HG02981 (cell line): ENCODE data around the gene CLPSL1.
"Not testable (repeated sequence)": the region's sequence is repeated elsewhere in the genome, so short reads cannot be mapped to it uniquely, and the experiment has no call there.

Source experiments
- ATAC-seq: cut with Tn5 transposase; IDR thresholded peaks from one replicate; pipeline ENCODE4 v1.9.1; 2021; ENCODE audit warnings: mild to moderate bottlenecking, moderate library complexity; ENCODE audit not compliant: unreplicated experiment

CLPSL1 gene, protein sequence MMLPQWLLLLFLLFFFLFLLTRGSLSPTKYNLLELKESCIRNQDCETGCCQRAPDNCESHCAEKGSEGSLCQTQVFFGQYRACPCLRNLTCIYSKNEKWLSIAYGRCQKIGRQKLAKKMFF

DNA sequence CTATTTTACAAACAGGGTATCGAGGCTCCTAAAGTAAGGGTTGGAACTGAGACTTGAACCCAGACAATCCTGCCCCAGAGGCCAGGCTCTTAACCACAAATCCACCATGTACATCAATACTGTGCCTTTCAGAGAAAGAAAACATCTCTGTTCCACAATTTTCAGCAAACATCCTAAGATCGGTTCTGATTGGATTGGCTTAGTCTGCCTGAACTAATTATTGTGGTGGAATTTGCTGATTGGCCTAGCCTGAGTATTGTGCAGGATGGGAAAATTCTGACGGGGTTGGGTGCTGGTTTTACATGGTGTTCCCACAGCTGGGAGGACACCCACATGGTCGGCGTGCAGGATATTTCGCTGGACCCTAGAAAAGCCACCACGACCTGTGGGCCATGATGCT lies at the start of gene CLPSL1:
Gene CLPSL1, plus strand, starts transcription at position 301 of the 400 bp plus-strand sequence. Its CDS starts 92 bp downstream, at position 393.
- ATAC-seq, result no peak

DNA sequence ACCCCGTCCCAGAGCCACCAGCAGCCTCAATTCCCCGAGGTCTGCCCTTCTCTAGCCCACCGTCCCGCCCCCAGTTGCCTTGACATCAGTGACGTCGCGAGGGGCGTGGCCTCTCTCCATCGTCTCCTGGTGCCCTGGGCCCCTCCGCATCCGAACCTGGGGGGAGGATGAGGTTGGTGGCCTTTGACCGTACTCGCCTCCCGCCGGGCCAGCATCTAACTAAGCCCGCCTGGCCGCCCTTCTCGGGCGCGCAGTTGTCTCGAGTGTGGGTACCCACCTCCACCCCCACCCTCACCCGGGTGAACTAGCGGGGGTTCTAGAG lies 49.4 kb upstream of the CLPSL1 start:
- ATAC-seq, result peak; percentile 35

DNA sequence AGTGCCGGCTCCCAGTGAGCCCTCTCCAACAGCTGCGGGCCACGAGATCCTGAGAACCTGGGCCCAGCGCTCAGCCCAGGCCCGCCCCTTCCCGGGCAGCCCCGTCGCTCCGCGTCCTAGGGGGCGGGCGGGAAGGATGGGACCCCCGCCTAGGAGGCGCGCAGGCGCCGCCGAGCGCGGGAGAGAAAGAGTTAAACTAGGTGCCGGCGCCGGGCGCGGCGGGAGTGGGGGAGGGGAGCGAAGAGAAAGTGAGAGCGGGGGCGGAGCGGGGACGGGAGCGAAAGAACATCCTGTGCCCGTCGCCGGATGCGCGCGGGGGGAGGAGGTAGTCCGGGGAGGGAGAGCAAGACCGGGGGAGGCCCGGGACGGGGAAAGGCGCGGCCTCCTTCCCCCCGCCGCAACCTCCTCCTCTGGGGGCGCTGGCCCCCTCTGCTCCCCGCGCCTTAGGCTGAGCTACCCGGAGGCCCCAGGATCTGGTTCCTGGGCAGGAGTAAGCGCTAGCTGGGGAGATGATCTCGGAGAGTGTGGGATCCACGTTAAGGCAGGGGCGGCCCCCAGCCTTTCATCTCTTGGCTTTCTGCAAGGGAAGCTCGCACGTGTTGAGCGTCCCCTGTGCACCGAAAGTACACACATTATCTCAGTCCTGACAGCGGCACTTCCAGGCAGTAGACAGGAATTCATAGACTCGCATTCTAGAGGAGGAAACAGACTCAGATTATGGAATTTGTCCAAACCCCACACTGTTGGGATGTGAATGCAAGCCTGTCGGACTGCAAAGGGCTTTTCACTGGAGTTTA lies 48.9 kb upstream of the CLPSL1 start:
- ATAC-seq, result peak; percentile 37

DNA sequence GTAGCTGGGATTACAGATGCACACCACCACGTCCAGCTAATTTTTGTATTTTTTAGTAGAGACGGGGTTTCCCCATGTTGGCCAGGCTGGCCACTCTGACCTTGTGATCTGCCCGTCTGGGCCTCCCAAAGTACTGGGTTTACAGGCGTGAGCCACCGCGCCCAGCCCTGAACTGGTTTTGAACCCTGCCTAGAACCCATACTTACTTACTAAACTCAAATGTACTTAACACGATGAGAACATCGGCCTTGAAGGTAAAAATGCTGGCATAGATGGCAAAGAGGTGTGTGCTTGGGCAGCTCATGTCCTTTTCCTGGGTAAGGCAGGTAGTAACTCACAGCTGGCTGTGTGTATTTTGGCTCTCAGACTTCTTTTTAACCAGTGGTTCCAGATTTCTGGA lies 47.2 kb upstream of the CLPSL1 start:
- ATAC-seq, result no peak

DNA sequence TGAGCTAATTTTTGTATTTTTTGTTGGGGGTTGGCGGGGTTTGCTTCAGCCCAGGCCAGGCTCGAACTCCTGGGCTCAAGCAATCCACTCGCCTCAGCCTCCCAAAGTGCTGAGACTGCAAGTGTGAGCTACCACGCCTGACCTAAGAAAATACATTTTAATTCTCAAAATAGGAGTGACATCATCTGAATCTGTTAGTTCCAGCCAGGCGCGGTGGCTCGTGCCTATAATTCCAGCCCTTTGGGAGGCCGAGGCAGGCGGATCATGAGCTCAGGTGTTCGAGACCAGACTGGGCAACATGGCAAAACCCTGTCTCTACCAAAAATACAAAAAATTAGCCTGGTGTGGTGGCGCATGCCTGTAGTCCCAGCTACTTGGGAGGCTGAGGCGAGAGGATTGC lies 46.5 kb upstream of the CLPSL1 start:
- not testable (repeated sequence) for ATAC-seq

DNA sequence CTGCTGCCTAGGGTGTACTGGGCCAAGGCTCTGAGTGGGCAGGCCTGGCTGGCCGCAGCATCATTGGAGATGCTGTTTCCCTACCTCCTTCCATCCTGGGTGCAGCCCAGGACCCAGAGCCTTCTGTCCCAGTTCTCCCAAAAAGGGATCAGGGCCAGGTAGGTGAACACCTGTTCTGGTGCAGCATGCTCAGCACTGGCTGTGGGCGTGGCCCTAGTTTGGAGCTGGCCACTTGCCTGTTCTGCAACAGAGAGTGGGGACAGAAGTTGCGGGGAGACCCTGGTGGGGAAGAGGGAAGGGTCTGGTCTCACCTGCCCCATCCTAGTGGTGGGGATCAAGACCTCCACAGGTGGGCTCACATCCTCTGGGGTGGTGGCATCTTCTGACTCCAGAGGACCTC lies 45.4 kb upstream of the CLPSL1 start:
- no peak for ATAC-seq

DNA sequence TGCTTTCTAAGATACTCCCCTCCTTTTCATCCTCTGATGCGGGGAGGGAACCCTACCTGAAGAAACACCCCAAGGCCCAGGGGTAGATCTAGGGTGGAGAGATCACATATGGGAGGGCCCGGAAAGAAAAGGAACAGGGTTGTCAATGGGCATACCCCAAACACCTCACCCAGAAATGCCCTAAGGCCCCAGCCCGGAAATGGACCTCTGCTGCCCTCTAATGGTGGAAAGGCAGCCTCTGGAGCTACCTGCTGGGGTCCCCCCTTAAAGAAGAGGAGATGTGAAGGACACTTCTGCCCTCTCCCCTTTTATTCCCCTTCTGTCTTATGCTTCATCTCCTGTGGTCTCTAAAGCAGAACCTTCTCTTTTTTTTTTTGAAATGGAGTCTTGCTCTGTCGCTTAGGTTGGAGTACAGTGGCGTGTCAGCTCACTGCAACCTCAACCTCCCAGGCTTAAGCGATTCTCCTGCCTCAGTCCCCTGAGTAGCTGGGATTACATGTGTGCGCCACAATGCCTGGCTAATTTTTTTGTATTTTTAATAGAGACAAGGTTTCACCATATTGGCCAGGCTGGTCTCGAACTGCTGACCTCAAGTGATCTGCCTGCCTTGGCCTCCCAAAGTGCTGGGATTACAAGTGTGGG lies 44.4 kb upstream of the CLPSL1 start:
- no peak for ATAC-seq

DNA sequence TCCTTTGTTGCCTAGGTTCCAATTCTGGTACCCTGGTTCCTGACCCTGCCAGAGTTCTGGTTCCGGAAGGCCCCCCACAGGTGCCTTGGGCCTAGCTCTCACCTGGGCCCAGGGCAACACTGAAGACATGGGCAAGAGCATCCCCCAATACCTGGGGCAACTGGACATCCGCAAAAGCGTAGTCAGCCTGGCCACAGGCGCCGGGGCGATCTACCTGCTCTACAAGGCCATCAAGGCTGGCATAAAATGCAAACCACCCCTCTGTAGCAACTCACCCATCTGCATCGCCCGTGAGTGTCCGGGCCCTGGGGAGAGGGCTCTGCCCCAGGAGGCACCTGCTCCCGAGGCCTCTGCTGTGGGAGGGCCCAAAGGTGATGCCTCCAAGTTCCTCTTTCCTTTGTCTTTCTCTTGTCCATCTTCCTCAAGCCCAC lies 43.8 kb upstream of the CLPSL1 start, which contains the start of gene ARMC12:
Gene ARMC12, plus strand, starts transcription at position 51 of the 431 bp plus-strand sequence. Its CDS starts 77 bp downstream, at position 128.
- ATAC-seq, result no peak

DNA sequence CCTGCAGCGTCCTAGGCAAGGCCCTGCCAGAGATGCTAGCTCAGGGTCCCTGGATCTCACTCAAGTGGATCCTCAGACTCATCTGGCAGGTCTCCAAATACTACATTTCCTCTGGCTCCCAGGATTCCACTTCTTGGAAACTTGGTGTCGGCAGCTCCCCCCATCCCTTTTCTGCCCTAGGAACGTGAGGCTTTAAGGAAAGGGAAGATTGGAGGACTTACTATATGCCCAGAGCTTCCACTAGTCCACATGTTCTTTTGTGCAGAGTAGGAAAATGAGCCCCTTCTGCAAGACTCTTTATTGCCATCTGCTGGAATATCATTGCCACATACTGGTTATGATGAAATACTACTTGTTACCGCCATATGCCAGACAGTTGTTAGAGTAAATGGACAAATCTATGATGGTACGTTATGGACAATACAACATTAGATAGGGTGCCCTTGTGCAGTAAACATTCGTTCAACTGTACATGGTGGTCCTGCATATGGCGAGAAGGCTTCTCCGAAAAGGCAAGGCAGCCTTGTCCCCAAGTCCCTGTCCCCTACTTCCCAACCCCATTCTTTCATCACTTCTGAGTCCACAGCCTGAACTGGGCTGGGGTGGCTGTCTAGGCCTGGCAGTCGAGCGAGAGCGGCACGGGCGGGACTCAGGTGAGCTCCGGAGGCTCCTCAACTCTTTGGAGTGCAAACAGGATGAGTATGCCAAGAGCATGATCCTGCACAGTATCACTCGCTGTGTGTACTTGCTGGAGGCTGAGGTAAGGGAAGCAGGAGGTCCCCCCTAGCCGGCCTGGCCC lies 43.2 kb upstream of the CLPSL1 start:
- ATAC-seq, result no peak

DNA sequence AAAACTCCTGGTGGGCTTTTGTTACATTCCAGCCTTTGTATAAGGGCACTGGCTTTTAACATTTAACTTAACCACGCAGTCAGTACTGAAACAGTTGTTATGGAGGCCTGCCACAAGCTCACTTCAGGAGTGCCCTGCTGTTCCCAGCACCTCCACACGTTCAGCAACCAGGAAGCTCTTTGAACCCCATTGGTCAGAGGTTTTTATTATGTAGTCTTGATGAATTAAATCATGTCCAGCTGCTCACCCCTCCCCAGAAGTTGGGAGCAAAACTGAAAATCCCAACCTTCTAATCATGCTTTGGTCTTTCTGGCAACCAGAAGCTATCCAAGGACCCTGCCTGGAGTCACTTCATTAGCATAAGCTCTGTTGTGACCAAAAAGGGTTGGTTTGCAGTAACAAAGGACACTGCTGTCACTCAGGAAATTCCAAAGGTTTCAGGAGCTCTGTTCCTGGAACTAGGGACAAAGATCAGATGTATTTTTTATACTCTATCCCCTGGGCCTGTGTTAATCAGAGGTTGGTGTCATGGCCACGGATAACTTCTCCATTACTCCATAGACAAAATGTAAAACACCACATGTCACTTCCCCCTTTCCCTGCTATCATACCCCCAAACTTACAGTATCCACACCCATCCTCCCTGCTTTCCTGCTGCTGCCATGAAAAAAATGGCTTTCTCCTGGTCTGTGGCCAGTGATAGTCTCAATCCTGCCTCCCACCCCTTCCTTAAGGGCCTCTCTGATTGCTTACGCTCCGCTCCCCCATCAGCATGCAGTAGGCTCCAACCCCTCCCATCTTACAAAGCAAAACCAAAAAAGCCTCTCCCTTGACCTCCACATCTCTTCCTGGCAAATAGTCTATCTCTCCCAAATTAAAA lies 40.9 kb upstream of the CLPSL1 start:
- ATAC-seq, result no peak

DNA sequence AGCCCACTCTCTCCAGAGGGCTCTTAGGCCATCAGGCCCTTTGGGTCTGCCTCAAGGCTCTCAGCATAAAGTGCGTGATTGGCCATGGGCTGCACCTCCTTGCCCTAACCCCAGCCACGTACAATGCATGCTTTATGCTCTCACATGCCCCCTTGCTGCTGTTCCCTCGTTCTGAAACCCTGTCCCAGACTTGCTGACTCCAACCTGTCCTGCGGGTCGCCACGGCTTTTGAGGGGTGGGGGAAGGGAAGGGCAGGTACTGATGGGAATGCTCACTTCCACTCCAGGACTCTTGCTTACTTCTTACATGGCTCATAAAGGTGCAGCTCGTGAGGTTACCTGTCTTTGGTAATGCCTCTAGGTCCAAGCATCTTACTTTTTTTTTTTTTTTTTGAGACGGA lies 38.0 kb upstream of the CLPSL1 start:
- no peak for ATAC-seq

DNA sequence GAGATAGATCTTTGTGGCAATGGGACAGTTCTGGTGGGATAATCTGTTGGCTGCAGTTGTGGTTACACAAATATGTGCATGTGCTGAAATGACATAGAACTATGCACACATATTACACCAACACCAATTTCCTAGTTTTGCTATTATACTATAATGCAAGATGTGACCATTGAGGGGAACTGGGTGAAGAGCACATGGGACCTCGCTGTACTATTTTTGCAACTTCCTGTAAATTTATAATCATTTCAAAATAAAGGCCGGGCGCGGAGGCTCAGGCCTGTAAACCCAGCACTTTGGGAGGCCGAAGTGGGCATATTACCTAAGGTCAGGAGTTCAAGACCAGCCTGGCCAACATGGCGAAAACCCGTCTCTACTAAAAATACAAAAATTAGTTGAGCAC lies 35.3 kb upstream of the CLPSL1 start:
- ATAC-seq, result no peak

DNA sequence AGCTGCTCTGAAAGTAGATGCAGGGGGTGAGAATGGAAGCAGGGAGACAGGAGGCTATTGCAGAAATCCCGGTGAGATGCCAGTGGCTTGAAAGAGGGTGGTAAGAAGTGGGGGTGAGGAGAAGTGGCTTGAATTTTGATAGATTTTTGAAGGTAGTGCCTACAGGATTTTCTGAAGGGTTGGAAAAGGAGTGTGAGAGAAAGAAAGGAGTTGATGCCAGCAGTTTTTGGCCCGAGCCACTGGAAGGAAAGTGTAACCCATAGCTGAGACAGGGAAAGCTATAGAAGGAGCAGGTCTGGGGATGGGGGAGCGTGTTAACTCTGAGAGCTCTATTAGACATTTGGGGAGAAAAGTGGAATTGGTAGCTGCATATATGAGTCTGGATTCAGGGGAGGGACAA lies 34.3 kb upstream of the CLPSL1 start:
- ATAC-seq, result no peak

DNA sequence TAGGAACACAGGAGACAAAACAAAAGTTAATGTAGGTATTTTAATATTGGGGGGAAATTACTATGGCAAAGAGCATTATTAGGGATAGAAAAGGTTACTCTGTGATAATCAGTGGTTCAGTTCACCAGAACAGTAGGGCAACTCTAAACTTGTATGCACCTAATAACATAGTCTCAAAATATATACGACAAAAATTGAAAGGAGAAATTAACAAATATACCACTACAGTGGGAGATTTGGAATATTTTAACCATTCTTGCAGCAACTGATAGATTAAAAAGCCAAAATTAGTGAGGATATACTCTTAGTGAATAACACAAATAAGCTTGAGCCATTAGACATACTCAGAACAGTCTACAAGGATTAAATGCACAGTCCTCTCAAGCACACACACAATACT lies 32.9 kb upstream of the CLPSL1 start:
- no peak for ATAC-seq

DNA sequence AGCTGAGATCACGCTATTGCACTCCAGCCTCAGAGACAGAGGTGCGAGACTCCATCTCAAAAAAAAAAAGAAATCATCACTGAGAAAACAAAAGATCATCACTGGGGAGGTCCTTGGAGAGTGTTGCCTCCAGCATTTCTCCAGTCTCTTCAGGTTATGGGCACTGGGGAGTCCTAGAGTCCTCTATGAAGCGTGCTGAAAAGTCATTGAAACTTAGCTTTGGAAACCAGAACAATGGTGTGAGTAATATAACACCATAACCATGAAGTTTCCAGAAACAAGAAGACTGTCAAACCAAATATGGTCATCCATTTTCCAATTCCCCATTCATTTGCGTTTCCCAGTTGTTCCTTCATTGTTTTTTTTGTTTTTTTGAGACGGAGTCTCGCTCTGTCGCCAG lies 30.3 kb upstream of the CLPSL1 start:
- no peak for ATAC-seq

DNA sequence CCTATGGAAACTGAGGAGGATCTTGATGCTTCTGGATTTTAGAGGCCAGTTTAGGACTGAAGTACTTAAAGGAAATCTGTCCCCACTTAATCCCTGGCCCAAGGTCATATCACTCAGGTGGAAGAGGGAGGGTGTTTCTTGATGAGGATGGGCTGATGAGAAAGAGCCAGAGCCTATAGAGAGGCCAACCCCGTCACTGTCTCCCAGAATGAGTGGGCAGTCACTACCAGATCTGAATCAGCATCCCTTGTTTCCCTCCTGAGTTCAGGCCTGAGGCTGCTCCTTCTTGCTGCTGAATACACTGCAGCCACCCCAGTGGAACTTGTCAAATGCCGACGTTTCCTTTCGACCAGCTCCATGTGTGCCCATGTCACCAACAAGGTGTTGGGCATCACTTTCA lies 29.2 kb upstream of the CLPSL1 start:
- no peak for ATAC-seq

DNA sequence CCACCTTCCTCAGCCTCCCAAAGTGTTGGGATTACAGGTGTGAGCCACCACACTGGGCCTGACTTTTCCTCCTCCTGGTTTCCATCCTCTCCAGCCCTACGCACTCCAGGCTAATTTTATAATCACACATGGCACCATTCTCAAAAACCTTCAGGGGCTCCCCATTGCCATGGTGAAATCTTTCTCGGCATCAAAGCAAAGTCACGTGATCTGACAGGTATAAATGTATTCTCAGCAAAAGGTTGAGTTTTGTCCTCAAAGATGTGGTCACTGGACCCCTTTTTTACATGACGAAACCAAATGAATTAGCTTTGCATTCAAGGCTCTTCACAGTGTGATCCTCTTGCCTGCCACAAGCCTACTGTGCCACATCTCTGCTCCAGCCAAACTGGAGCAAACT lies 28.5 kb upstream of the CLPSL1 start:
- ATAC-seq, result no peak

DNA sequence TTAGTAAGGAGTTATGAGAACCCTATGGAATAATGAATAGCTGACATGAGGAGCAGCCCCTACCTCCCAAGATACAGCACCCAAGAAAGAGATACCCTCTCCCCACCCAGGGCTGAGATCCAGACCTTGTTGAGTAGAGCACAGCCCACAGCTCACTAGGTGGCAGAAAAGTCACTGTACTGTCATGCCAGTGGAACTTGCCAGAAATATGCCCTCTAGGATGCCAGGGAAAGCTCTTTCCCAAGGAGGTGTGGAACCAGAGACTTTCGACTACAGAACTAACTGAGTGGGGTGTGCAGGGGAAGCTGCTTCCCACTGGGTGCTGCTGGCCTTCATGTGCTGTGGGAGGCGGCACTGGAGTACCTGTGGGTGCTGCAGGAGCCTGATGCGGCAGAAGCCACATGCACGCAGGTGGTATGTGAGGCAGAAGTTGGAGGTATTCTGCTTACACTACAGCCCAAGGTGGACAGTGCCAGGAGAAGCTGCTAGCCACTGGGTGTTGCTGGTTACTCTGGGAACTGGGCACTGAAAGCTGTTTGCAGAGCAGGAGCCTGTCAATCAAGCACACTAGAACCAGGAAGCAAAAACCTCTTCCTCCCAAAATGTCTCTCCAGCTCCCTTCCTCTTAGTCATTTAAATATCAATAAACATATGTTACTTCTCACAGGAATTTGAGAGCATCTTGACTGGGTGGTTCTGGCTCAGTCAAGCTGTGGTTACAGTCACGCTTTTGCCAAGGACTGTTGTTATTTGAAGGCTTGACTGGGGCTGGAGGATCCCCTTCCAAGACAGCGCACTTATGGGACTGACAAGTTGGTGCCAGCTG lies 26.2 kb upstream of the CLPSL1 start:
- ATAC-seq, result no peak

DNA sequence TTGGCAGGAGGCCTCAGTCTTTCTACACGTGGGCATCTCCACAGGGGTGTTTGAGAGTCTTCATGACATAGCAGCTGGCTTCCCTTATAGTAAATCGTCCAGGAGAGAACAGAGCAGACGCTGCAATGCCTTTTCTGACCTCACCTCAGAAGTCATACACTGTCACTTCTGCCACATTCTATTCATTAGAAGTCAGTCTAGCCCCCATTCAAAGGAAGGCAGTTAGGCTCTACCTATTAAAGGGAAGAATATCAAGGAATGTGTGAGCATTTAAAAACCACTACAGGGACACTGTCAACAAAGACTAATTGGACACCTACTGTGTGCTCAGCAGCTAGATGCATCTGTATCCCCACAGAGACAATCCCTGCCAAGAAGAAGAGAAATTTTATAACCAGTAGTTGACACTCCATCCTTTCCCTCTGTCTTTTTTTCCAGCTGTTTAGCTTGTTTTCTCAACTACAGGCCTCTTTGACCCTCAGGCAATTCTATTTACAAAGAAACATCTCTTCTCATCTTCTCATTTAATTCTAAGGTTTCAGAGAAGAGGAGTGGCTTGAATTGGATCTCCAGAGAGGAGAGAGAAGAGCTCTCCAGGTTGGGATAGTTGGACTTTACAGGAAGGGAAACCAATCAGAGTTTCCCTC lies 25.4 kb upstream of the CLPSL1 start:
- no peak for ATAC-seq
